Prostate gland (tissue), 2 donors: Measurements from ENCODE around the gene TMEM233.

Experiments
- CTCF ChIP-seq, 4 experiments: fragments of 200-600 bp in 2 of 4; fragments of 450-650 bp in 2 of 4; sonication (generic) in 2 of 4; IDR thresholded peaks; 1 replicate in 3 of 4; 2 replicates in 1 of 4; pipeline ENCODE4 v1.5.1; 2016 to 2019; ENCODE audit warnings: antibody characterized with exemption in 4 of 4, mild to moderate bottlenecking in 2 of 4, moderate library complexity in 2 of 4
- POLR2A ChIP-seq: fragments of 450-650 bp; IDR thresholded peaks from one replicate; pipeline ENCODE4 v1.6.1; 2016; ENCODE audit warnings: antibody characterized with exemption, mild to moderate bottlenecking
- POLR2AphosphoS5 ChIP-seq: sonication (generic); formaldehyde crosslinking; IDR thresholded peaks from one replicate; pipeline ENCODE4 v1.6.1; 2017; ENCODE audit warnings: antibody characterized with exemption

GRCh38 chr12:119687879-119688278, 94.3 kb downstream of the TMEM233 start:
- no peak for TF ChIP-seq POLR2AphosphoS5
- TF ChIP-seq CTCF (IDR thresholded peaks at IDR 0.05), result no peak
- no peak for TF ChIP-seq POLR2A
